Midbrain (tissue), 1 donor: Measurements from ENCODE around the gene CARS1.

Experiments
- DNase-seq: peaks from one replicate; lab custom pipeline; 2025; lab: John Stamatoyannopoulos, UW

Gene CARS1

DNA sequence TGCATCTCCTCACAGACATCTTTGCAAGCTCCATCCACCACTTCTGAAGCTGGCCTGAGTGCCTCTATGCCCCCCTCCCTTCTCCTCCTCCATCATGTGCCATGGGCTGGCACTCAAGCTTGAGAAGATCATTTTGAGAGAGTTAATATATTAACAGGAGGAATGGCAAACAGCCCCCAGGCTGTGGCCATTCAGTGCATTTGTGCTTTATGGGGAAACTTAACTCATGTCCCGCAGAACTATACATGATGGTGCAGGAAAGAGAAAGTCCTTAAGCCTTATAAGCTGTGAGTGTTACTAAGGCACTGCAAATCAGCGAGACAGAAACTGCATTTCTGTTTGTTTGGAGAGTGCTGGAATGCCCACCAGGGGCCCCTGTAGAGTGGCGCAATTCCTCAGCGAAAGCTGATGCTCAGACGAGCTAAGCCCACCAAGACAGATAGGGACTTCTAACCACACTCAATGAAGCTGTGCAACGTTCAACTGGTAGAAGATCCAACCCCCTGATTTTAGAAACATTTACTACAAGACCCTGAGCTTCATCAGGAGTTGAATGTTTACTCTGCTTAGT lies 101.2 kb downstream of the CARS1 start:
- DNase-seq = no peak

DNA sequence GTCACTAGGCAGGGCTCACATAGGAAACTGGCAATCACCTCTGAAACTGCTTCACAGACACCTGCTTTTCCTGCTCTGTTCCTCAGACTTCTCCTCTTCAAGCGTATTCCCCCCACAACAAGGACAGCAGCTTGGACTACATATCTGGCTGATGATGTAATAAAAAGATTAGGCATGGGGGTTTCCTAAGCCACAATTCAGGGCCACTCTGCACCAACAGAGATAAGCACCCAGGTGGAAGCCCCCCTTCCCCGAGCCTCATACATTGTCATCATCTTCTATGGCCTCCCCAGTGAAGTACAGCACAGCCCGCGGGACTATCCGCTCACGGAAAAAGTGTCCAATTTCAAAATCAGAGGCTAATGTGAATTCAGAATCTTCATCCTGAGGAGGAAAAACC lies 103.0 kb downstream of the CARS1 start:
- no peak for DNase-seq

DNA sequence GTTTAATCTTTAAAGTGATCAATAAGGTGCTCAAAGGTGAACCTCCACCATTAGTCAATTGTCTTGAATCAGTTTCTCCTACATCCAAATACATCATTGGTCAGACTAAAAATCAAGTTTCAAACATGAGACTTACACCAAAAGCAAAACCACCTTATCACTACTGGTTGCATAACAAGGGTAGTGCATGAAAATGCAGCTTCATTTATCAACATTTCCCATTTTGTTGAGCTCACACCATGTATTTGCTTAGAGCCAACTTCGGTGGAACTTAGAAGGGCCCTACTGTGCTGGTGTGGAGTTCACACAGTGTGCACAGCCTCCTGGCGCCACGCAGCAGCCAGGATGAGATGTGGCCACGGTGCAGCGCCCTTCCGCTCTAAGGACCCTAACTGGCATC lies 104.9 kb downstream of the CARS1 start:
- no peak for DNase-seq

DNA sequence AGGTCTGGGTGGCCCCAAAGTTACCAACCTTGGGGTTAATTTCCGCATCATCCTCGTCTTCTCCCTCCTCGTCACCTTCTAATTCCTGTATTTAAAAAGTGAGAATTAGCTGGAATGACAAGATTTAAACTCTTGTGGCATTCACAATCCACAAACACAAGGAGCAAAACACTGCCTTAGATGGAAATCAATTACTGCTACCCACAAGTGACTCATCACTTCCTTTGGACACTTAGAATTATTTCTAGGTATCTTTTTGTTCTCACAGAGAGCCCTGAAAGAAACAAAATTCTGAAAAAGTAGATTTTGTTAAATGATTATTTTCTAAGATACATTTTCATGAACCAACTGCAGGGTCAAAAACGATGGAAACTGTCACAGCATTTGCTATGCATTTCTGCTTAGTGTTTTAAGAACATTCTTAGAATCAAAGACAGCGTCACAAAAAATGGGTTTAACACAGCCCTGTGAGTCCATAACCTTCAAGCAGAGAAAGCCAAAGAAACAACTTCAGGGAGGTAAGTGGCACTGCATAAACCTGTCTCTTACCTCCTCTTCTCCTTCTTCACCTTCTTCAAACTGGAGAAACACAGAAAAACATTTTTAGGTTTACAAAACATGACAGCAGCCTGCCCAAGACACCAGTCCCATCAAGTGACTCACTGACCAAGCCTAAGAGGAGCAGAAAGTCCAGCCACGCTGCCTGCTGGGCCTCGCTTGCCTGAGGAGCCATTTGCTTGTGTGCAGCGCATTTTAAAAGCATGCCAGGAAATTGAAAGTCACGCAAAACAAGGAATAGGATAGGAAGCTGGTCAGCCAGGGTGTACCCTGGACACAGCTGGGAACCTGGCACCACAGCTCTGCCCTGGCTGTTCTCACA lies 105.8 kb downstream of the CARS1 start:
- DNase-seq = no peak
